NCI-H446 treated with DMSO at 0.1 percent for 48 hours (cell line): ENCODE data around the gene CBY2.

Experiments used
- DNase-seq: peaks from one replicate; lab custom pipeline; 2025; lab: John Stamatoyannopoulos, UW

Gene CBY2

DNA sequence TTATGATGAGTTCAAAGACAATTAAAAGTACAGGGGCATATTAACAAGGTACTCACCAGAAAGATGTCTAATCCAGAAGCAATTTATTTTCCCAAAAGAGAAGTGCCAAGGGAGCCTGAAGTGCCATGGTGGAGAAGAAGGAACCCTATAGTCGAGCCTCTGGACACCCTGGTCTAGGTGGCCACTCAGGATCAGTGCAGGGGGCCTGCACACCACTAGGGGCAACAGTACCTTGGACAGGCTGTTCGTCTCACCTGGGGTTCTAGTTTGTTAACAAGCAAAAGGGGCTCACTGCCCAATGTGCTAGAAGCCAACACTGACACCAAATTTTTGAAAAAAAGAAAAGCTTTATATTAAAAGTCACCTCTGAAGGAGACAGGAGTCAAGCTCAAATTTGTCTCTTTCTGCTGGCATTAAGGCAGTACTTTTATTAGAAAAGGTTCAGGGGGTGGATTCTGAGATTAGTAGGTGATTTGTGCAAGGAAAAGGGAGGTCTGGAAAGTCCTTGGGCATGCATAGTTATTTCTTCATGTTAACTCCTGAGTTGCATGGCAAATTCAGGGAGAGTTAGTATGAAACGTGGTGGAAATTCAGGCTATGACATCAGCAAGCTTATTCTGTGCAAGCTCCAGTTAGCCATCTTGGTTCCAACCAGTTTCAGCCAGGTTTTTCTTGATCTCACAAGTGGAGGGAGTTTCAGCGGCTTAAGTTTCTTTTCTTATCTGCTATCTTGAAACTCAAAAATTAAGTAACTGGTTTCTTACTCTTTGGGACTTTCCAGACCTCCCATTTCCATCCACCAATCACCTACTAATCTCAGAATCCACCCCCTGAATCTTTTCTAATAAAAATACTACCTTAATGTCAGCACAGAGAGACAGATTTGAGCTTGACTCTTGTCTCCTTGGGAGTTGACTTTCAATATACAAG is 884 bp upstream of the CBY2 start:
- DNase-seq, result no peak

DNA sequence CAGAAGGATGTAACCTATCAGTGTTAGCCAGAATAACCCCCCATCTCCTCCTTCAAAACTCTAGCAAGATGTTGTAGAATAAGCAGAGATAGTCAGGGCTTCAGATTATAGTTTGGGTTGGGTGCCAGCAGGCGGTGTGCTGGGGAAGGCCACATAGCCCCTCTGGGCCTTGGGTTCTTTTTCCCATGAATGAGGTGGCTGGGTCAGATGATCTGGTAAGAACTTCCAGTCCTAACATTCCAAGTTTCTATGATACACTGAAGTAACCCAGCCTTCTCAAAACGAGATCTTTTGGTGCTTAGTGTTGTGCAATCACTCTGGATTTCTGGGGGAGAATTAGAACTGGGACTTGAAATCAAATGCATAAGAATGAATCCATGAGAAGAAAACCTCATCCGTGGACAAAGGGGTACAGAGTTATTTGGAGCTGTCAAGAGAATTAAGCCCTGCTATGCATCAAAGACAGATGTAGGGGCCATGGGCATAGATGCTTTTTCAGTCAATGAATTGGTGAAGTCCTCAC is 810 bp downstream of the CBY2 start:
- no peak for DNase-seq

- DNase-seq, result no peak
Measured at GRCh38 chr13:45704211-45704739, 2.2 kb downstream of the CBY2 start.

DNA sequence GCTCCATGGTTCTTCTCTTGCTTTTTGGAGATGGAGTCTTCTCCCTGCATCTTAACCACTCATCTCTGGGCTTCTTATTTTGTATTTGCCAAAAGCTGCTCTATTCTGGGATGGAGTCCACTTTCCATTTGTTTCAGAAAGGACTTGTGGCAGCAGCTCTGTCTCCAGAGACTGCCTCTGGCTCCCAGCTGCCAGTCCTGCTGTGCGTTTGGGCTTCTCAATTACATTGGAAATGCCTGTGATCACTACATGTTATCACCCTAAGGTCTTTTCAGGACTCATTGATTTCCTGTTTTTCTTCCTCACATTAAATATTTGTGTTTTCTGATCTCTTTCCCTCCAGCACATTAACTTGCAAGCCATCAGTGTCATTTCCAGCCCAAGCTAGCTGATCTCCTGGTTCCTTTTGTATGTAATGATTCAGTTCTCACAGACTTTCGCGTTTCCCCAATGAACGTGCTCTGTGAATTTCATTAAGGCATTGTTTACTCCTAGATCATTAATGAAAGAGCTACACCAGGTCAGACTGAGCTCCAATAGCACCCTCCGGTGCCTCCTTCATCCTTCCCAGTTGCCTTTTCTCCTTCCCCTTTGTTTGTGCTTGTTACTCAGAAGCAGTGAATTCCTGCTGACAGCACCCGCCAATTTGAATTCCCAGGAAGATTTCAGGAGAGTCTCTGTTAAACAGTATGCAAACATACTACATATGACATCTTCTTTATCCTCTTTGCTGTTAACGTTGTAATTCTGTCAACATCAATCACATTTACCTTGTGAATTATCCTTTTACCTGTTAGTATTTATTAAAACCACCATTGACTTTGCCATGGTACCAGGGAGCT is 3.0 kb downstream of the CBY2 start:
- no peak for DNase-seq

- no peak for DNase-seq
Measured at GRCh38 chr13:45705918-45706317, 3.8 kb downstream of the CBY2 start.

DNA sequence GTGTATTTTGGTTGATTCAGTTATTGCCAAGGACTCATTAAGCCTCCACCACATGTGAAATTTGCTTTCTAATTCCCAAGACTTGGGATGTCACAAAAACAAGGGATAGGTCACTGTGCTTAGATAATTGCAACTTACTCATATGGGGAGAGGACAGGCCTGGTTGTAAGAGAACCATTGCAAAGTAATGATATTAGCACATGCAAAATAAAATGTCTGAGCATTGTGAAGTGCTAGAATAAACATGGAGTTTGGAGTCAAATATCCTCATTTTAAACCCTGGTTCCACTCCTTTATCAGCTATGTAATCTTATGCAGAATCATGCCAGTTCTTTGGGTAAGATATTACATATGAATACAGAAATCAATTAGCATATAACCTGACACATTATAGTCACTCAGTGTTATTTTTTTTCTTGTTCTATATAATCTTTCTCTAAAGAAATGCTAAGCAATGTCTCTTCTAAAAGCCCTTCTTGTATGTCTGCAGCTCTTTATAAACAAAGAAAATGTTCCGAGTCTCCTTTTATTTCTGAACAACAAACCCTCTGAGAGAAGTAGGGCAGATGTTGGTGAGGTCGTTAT is 5.5 kb downstream of the CBY2 start:
- DNase-seq, result no peak

GRCh38 chr13:45711951-45712350 is 9.8 kb downstream of the CBY2 start:
- DNase-seq, result no peak

- no peak for DNase-seq
Measured at GRCh38 chr13:45713106-45713690, 11.1 kb downstream of the CBY2 start.

DNA sequence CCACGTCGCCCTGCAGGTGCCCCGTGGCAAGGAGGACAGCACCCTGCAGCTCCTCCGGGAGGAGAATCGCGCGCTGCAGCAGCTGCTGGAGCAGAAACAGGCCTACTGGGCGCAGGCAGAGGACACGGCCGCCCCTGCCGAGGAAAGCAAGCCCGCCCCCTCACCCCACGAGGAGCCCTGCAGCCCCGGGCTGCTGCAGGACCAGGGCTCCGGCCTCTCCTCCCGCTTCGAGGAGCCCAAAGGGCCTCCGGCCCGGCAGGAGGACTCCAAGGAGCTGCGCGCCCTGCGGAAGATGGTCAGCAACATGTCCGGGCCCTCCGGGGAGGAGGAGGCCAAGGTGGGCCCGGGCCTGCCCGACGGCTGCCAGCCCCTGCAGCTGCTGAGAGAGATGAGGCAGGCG is 11.6 kb downstream of the CBY2 start:
- no peak for DNase-seq

GRCh38 chr13:45714170-45714569 is 12.1 kb downstream of the CBY2 start:
- DNase-seq, result no peak

GRCh38 chr13:45715351-45715750 is 13.2 kb downstream of the CBY2 start:
- DNase-seq, result no peak

DNA sequence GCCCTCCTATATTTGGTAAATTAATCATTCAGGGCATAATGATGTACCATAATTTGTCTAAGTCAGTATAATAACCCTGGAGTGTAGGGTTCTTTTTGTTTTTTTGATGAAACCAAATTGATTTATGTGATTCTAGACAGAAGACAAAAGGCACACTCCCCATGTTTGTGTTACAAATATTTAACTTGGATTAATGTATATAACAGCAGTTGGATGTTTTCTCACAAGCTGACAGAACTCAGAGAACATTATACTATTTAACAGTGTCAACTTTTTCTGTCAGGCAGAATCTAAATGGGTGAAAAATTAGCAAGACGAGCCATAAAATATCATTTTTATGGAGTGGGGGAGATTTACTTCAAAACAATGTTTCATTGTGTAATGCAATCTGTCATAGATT is 15.2 kb downstream of the CBY2 start:
- no peak for DNase-seq

DNA sequence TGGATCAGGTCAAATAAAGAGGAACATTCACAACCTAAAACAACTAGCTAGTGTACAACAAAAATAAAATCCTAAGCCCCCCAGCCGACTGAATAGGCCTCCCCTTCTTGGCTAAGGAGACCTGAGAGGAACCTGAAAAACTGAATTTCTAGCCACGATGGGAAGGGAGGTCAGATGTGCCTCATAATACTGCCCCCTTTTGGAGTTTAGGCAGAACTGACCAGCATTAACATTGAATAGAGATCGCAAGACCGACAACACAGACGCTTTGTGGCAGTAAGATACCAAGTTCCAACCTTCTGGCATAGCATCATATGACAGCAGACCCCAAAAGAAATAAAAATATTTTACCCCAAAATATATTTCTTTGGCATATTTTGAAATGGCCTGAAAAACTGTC is 15.9 kb downstream of the CBY2 start:
- DNase-seq, result no peak

DNA sequence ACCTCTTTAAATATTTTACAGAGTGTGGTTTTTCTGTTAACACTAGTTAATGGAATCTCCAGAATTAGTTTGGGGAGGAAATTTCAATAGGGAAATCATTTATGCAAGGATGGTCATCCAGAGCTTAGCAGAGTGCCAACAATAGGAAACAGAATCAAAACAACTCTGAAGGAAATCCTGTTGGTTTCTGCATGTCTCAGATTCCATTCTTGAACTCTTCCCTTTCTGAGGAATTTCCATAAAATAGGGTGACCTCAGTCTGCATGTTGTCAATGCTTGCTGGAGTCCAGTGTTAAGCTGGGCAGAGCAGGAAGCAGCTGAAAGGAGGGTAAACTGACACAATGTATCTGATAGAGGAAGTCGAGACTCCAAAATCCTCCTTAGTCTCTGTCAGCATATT is 16.9 kb downstream of the CBY2 start:
- no peak for DNase-seq

GRCh38 chr13:45721203-45721731 is 19.1 kb downstream of the CBY2 start:
- no peak for DNase-seq

GRCh38 chr13:45723798-45724197 is 21.7 kb downstream of the CBY2 start:
- no peak for DNase-seq

- DNase-seq, result no peak
Measured at GRCh38 chr13:45728759-45729158, 26.6 kb downstream of the CBY2 start.

- DNase-seq, result no peak
Measured at GRCh38 chr13:45731455-45731854, 29.3 kb downstream of the CBY2 start.

DNA sequence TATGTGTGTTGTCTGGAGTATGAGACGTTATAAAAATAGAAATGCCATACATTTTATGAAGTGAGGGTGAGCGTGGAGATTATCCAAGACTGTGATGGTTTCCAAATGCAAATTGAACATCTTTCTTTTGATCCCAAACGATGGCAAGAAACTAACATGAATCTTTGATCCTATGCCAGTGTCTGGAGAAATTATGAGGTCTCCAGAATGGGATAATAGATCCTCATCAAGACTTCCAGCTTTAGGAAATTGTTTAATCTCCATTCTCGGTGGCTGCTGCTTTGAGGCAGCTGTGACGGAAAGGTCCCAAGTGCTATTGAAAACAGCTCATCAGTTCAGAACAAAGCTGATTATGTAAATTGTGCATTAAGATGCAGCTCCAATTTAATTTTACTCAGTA is 30.8 kb downstream of the CBY2 start:
- DNase-seq, result no peak

DNA sequence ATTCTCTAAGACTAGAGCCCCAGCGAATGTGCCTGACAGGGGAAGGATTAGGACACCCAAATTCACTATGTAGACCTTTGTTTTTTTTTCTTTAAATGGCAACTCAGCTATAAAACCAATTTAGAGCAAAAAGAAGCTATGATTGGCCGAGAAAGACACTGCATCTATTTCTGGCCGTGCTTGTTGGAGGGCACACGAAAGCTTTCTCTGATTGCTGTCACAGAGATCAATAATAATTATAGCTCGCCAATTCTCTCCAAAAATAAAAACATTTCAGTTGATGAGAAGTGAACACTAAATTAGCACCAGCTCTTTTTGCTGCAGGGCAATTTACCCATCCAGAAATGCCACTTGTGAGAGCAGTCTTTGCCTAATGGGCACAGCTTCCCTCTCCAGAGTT is 31.2 kb downstream of the CBY2 start:
- no peak for DNase-seq

DNA sequence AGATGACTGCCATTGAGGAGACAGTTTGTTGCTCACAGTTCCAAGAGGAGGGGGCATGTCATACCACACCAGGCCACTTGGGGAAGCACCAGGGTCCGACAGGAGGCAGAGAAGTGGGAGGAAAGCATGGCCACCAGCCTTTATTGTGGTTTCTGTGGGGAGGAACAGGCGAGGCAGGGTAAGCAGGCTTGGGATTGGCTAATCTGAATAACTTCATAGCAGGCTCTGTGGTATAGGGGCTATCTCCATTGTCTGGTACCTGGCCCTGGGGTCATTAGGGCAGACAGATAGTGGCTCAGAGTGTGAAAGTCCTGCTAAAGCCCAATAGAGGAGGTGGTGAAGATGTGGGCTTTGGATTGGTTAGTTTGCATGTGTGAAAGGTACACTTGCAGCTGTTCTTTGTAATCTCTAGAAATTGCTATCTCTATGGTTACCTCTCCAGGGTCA is 35.5 kb downstream of the CBY2 start:
- no peak for DNase-seq

DNA sequence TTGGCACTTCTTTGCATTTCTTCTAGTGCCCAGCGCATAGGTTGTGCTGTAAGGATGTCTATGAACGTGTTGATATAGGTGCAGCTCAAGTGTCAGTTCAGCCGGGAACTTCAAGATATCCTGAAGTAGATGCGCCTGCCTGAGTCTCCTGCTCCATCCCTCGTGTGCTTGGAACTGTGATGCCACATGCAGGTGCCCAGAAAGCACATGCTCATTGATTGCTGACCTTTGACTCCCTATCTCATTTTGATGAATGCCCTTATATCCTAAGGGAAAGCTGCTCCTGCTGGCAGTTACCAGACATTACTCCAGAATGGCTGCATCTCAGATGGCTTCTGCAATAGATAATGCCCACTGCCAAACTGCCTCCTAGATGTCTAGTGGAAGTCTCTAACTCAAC is 40.9 kb downstream of the CBY2 start:
- no peak for DNase-seq
